NCI-H187 (cell line): Measurements from ENCODE around the gene HCK.
A peak's percentile ranks its signal among the peaks of the same experiment; 100 is the strongest.

Experiments
- DNase-seq, 2 experiments: peaks; one replicate each; lab custom pipeline; 2025; lab: John Stamatoyannopoulos, UW

Gene HCK

GRCh38 chr20:32062776-32063170 lies 10.7 kb downstream of the HCK start:
- no peak for DNase-seq

DNA sequence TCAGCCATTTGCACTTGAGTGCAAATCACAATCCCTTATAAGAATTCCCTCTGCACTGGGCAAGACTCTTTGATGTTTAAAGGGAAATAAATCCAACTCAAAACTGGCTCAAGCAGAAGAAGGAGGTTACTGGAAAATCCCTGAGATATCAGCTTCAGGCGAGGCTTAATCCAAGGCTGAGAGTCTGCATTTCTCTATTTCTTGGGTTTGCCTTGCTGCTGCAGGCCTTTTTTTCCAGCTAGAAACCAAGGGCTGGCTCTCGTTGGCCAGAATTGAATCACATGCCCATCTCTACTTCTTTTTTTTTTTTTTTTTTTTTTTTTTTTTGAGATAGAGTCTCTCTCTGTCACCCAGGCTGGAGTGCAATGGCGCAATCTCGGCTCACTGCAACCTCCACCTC lies 11.7 kb downstream of the HCK start:
- no peak for DNase-seq

DNA sequence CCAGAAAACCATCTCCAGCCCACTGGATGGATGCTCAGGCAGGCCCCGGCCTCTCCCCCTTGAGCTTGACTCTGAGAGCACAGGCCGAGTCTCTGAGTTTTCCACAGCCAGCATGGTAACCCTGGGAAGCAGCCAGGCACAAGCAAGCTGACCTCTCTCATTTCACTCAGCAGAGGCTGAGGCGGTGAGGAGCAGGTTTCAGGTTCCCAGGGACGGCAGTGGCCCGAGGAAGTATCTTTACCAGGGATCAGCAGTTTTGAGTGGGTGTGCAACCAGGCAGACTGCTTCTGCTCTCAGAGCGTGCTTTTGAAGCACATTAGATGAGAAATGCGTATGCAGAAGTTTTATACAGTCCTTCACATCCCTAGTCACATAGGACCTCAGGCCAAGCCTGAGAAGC lies 12.6 kb downstream of the HCK start:
- DNase-seq: no peak

- DNase-seq: no peak
Measured at GRCh38 chr20:32067234-32067821, 15.3 kb downstream of the HCK start.

GRCh38 chr20:32068174-32068573 lies 16.1 kb downstream of the HCK start:
- no peak for DNase-seq

DNA sequence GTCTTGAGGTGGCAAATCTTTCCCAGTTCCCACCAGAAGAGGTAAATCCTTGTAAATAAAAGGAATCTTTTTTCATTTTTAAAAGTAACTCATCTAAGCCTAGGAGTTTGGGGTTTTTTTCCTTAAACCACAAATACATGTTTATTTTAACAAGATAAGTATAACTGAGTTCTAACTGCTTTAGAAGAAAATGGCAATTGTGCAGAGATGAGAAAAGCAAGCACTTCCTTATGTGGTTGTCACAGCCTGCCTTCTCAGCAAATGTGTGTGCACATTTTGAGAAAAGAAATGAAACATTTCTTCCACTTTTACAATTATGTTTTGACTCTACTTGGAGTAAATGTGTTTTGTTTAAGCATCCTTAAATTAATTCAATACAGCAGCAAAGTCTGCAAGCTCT lies 17.7 kb downstream of the HCK start:
- DNase-seq: no peak

GRCh38 chr20:32070282-32070681 lies 18.2 kb downstream of the HCK start:
- DNase-seq: no peak

- no peak for DNase-seq
Measured at GRCh38 chr20:32070690-32071213, 18.7 kb downstream of the HCK start.

GRCh38 chr20:32071395-32072167 lies 19.5 kb downstream of the HCK start:
- no peak for DNase-seq

DNA sequence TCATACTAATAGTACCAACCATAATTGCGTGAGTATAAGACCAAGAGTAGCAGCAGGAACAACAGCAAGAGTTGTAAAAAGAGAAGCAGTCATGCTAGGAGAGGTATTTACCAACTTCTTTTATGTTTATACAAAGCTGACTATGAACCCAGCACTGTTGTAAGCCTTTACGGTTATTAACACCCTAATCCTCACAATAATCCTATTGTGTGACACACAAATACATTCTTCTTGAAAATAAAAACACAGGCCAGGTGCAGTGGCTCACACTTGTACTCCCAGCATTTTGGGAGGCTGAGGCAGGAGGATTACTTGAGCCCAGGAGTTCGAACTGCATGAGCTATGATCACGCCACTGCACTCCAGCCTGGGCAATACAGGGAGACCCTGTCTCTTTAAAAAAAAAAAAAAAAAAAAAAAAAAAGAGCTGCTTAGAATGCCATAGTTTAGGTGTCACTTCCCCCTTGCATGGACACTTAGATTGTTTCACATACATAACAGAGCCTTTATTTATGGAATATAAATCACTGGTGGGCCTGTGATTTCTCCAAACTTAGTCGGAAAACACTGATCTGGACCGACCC lies 20.2 kb downstream of the HCK start:
- no peak for DNase-seq

DNA sequence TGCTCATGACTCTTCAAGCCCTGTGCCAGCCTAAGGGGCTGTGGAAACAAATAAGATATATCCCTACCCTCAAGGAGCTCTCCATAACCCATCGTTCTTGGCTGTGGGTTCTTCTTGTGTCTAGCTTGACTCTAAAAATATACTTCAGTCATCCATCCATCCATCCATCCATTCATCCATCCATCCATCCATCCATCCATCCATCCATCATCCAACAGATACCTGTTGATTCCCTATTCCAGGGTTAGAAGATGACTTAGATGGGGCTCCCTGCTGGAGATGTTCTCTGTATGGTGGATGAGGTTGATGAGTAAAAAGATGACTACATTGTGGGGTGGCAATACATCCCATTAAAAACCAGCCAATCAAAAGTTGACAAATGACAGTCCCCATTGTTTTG lies 23.5 kb downstream of the HCK start:
- no peak for DNase-seq

DNA sequence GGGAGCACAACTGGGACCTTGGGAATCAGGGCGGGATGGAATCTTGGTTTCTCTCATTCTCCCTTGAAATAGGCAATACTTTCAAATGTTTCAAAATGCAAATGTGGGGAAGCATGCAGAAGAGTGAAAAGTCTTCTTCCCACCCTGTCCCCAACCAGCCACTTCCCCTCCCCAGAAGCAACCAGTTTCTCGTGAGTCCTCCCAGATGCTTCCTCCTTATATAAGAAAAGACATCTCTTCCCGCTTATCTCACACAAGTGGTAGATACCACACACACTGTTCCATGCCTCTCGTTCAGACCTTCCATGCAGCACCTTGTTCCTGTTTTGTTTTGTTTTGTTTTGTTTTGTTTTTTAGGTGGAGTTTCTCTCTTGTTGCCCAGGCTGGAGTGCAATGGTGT lies 25.1 kb downstream of the HCK start:
- no peak for DNase-seq

DNA sequence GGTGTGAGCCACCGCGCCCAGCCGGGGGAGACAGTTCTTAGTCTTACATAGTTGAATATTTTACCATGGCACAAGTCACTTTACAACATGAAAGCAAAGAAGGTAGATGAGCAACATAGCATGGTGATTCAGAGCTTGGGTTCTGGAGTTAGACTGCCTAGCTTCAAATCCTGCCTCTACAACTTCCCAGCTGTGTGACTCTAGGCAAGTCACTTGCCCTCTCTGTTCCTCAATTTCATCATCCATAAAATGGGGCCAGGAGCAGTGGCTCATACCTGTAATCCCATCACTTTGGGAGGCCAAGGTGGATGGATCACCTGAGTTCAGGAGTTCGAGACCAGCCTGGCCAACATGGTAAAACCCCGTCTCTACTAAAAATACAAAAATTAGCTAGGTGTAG lies 26.3 kb downstream of the HCK start:
- DNase-seq: no peak

- DNase-seq: no peak
Measured at GRCh38 chr20:32078791-32079190, 26.7 kb downstream of the HCK start.

- DNase-seq: no peak
Measured at GRCh38 chr20:32079655-32080109, 27.6 kb downstream of the HCK start.

- DNase-seq: no peak
Measured at GRCh38 chr20:32080783-32081182, 28.7 kb downstream of the HCK start.

DNA sequence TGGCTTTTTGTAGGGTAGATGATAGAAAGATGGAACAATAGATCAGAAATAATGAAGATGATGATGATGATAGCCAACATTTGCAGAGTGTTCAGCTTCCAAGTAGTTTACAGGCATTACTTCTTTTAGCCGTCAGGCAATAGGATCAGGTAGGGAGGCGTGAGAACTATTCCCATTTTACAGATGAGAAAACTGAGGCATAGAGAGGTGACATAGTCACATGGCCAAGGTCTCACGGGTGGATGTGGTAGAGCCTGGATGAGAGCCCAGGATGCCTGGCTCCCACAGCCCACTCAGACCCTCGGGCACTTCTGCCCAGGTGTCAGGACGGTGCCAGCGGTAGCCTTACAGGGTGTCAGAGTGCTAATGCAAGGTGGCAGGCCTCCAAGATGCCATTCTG lies 31.4 kb downstream of the HCK start:
- DNase-seq: no peak

DNA sequence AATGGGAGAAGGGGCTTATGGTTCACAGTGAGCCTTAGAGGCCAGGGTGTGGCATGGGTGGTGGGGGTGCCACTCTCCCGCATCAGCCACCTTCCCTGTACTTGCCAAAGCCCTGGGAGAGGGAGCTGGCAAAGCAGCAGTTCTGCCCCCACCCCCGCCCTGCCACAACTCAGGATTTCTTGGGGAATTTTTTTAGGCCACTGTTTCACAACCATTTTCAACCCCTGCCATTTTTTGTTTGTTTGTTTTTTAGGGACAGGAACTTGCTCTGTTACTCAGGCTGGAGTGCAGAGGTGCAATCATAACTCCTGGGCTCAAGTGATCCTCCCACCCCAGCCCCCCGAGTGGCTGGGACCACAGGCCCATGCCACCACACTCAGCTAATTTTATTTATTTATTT lies 35.0 kb downstream of the HCK start:
- DNase-seq: no peak

- no peak for DNase-seq
Measured at GRCh38 chr20:32088759-32089158, 36.7 kb downstream of the HCK start.

GRCh38 chr20:32089637-32090362 lies 37.8 kb downstream of the HCK start:
- no peak for DNase-seq

- DNase-seq: peak; percentile 18 to 28
Measured at GRCh38 chr20:32091888-32092346, 39.9 kb downstream of the HCK start.

DNA sequence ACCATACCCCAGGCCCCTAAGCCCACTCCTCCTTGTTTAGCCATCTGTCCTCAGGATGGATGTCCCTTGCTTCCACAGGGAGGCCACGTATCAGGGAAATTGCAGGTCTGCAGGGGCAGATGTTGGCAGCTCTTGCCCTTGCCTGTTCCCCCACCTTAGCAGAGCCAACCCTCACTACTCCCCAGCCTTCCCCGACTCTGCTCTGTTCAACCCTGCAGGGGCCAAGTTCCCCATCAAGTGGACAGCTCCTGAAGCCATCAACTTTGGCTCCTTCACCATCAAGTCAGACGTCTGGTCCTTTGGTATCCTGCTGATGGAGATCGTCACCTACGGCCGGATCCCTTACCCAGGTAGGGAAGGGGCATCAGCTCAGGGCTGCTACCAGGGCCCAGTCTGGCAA lies 46.7 kb downstream of the HCK start:
- no peak for DNase-seq
